Measurements from ENCODE around the gene CHD5.

The CHD5 gene

DNA sequence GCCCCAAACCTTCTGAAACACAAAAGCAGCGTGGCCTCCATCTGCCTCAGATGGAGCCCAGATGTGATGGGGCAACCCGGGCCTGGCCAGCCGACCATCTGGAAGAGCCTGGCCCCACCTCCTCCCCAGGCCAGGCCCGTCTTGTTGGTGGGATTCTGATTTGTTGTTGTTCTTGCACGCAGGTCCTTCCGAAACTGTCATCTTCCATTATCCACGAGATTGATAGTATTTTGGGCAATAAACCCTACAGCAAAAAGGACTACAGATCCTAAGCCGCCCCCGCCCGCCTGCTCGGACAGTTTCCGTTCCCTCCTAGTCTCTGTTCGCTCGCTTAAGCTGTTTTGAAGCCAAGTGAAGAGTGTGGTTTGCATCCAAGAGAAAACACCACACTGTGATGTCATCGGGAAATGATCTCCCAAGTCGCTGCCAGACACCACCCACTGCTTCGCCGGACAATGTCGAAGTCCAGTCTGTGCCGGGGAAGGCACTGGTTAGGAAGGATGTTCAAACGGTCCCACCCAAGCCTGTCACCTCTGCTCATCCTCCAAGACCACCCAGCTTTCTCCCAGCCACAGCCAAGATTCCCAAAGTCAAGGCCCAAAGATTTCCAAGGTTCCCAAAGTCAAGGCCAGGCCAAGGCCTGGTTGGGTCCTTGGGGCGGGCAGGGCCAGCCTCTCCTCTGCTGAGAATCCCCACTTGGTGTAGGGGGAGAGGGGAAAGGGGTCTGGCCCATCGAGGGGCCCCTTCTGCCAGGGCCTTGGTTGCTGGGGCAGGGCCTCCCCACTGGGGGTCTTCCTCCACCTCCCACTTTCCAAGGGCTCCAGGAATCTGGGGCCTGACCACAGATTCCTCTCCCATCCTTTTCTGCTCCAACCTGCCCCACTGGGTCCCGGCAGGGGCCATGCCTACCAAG is 81.6 kb downstream of the CHD5 start:
- peak; percentile 14 for DNase-seq (ENCODE audit: low spot score)

- DNase-seq (ENCODE audit: low spot score) = peak; percentile 4
Measured at GRCh38 chr1:6097824-6098223, 82.3 kb downstream of the CHD5 start.

- DNase-seq (ENCODE audit: low spot score) = no peak
Measured at GRCh38 chr1:6097117-6097595, 83.0 kb downstream of the CHD5 start.

GRCh38 chr1:6096243-6097116 is 83.6 kb downstream of the CHD5 start:
- no peak for DNase-seq (ENCODE audit: low spot score)

DNA sequence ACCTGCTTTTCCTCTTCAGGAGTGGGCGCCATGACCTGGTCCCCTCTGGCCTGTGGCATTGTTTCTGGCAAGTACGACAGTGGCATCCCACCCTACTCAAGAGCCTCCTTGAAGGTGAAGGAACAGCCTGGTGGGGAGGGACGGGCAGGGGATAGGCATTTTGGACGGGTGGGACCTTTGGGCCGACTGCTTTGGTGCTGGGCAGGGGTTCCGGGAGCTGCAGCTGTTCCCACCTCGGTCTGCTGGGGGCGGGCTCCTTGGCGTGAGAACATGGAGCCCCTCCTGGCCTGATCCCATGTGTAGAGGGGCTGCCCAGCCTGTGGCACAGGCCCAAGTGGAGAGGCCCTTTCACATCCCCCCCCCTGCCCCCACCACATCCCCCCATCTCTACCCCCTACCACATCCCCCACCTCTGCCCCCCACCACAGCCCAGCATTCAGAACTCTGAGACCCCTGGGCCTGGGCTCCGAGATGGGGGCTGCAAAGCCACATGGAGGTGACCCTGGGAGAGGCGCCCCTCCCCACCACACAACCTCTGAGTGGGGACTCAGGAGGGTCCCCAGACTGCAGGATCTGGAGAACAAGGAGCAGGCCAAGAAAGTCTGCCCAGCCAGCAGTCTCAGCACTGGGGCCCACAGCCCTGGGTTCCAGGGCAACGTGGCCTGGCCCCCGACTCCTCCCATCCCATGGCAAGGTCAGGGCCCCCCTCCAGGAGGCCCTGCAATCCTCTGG is 84.4 kb downstream of the CHD5 start:
- DNase-seq (ENCODE audit: low spot score) = peak; percentile 3

DNA sequence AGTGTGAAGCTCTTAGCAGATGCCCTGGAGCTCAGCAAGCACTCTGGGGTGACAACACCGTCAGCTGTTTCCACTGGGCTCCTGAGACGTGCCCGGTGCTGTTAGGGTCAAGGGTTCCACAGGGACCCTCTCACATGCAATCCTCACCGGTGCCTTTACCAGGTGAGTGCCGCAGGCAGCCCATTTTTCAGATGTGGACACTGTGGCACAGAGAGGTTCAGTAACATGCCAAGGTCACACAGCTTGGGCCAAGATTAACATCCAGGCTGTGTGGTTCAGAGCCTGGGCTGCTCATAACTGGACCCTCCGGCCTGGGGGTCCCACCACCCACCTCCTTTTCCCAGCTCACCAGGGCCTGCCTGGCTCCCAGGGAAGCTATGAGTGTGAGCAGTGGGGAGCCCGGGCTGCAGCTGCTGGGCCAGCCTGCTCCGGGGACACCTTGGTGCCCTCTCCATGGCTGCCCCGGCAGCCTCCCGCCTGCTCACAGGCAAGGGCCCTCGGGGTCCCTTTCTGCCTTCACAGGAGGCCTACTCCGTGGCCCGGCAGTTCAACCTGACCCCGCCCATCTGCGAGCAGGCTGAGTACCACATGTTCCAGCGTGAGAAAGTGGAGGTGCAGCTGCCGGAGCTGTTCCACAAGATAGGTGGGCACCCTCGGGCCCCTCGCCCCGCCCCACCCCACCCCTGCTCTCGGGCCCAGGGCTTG is 85.2 kb downstream of the CHD5 start:
- DNase-seq (ENCODE audit: low spot score) = no peak

DNA sequence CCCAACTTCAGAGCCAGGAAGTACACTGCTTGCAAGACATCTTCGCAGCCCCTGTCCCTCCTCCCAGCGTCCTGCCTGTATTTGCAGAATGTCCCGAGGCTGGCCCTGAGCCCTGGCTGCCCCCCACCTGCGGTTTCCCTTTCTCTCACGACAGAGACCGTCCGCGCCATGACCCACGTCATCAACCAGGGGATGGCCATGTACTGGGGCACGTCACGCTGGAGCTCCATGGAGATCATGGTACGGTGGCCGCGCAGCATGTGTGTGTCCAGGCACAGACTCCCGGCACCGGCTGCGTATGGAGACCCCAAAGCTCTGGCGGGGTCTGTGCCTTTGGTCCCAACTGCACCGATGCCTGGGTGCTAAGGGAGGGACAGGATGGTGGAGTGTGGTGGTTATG is 85.9 kb downstream of the CHD5 start:
- DNase-seq (ENCODE audit: low spot score) = no peak

DNA sequence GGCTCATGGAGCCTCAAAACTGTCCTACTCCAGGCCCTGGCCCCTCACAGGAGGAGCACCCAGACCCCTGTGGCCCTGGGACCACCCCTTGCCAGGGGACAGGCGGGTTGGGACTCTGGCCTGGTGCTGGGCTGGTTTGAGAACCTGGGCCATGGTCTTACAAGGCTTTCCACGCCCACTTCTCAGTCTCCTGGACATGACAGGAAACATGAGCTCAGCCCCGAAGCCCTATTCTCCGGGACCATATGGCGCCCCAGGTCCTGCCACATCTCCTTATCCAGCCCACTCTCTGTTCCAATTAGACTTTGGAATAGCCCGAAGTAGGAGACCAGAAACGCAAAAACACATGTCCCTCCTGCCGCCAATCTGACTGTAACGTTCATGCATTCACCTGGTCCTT is 86.5 kb downstream of the CHD5 start:
- no peak for DNase-seq (ENCODE audit: low spot score)

DNA sequence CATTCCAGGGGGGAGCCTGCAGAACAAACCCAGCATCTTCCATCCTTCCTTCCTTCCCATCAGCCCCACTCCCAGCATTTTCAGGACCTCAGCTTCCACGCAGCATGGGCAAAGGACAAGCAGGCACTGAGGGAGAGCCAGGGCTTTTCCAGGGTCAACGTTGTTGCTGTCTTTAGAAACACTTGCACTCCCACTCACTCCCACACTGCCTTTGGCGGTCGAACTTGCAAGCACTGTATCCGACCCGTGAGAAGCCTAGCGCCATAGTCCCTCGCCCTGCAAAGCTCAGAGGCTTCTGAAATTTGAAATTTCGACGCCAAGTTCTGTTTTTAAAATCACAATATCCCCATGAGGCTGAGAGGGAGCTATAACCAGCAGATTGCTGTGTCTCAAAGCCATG is 87.0 kb downstream of the CHD5 start:
- DNase-seq (ENCODE audit: low spot score) = no peak

- DNase-seq (ENCODE audit: low spot score) = no peak
Measured at GRCh38 chr1:6092211-6092610, 87.9 kb downstream of the CHD5 start.

DNA sequence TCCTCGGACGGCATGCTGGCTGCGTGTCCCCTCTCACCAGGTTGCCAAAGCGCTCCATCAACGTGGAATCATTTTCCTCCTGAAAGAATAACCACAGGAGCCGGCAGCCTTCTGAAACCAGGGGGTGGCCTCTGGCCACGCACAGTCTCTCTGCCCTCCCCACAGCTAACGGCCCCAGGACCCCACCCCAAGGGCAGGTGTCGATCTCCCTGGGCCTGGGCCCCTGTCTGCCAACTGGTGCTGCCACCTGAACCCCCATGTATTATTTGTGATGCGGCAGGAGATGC is 88.4 kb downstream of the CHD5 start:
- no peak for DNase-seq (ENCODE audit: low spot score)

GRCh38 chr1:6090996-6091822 is 88.9 kb downstream of the CHD5 start:
- no peak for DNase-seq (ENCODE audit: low spot score)

- no peak for DNase-seq (ENCODE audit: low spot score)
Measured at GRCh38 chr1:6090288-6090687, 89.8 kb downstream of the CHD5 start.

- no peak for DNase-seq (ENCODE audit: low spot score)
Measured at GRCh38 chr1:6088956-6089355, 91.2 kb downstream of the CHD5 start.

GRCh38 chr1:6087958-6088357 is 92.2 kb downstream of the CHD5 start:
- no peak for DNase-seq (ENCODE audit: low spot score)

DNA sequence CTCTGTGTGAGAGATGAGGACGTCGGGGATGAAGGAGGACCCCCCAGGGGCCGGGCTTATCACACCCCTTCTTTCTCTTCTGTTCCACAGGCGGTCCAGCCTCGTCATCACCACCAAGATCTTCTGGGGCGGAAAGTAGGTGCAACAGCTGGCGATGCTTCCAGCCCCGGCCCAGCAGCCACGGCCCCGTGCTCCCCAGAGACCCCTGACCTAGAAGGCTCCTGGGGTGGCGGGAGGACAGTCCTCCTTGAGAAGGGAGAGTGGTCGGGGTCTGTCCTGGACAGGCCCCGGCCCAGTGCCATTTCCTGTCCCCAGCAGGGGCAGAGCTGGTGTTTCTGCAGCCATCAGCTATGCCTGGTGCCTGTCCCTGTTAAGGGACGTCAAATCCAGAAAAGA is 92.7 kb downstream of the CHD5 start:
- DNase-seq (ENCODE audit: low spot score) = no peak

GRCh38 chr1:6086762-6087376 is 93.3 kb downstream of the CHD5 start:
- DNase-seq (ENCODE audit: low spot score) = no peak

GRCh38 chr1:6086358-6086757 is 93.8 kb downstream of the CHD5 start:
- DNase-seq (ENCODE audit: low spot score) = no peak

DNA sequence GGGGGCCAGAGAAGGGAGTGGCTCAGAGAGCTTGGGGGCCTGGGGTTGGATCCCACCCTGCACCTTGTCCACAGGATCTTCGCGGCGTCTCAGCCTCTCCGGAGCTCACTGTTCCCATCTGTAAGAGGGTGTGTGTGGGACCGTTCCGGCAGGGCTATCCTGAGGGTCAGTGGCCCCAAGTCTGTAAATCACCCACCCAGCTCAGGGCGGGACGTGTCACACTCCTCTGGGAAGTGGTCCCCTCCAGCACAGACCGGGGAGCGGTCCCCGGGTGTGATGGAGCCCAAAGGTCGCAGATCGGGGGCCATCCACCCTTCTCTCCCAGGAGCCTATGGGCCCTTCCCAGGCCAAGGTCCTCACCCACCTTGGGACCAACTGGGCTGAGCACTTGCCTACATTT is 94.5 kb downstream of the CHD5 start:
- no peak for DNase-seq (ENCODE audit: low spot score)

DNA sequence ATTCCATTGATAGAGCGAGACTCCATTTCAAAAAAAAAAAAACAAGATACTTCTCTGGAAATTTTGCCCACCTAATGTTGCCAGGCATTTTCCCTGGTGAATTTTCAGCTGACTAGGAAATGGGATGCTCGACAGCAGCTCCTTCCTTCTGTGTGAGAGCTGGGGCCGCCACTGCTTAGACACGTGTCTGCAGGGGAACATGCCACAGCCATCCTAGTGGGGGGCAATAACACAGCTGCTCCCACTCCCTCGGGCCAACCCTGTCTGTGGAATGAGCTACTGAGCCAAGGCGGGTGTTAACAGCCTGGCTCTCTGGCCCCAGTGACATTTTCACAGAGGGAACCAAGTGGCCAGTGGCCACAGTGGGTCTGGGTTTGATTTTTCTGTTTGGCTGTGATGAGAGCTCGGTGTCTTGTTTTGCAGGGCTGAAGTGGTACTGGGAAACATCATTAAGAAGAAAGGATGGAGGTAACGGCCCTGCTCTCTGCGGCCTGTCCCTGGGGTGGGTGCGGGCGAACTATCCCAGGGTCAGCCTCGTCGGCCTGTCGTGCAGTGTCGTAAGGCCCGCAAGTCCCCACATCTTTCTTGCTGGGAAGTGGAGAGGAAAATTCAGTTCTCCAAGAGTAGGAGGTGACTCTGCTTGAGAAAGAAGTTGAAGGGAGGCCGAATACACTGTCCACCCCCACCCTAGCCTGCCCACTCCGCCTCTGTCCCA is 95.2 kb downstream of the CHD5 start:
- no peak for DNase-seq (ENCODE audit: low spot score)
